22Rv1 (cell line): ENCODE measurements around the gene DAAM2.

Experiments
- H3K27ac ChIP-seq: fragments of 450-650 bp; 2 replicates; pipeline ENCODE4 v1.5.1; 2017
- CTCF ChIP-seq: fragments of 450-650 bp; IDR thresholded peaks from 2 replicates; pipeline ENCODE4 v1.5.1; 2017; ENCODE audit warnings: mild to moderate bottlenecking
- ZFX ChIP-seq: fragments of 450-650 bp; IDR thresholded peaks from 2 replicates; pipeline ENCODE4 v1.6.1; 2017; ENCODE audit warnings: antibody characterized with exemption, borderline replicate concordance

Gene DAAM2

GRCh38 chr6:39772559-39773273, 19.5 kb upstream of the DAAM2 start:
- no peak overlapping the region for H3K27ac ChIP-seq
- no peak for TF ChIP-seq CTCF
- no peak for TF ChIP-seq ZFX

GRCh38 chr6:39773782-39774181, 18.4 kb upstream of the DAAM2 start:
- TF ChIP-seq CTCF = no peak
- no peak for TF ChIP-seq ZFX
- no peak overlapping the region for H3K27ac ChIP-seq

- no peak overlapping the region for H3K27ac ChIP-seq
- TF ChIP-seq ZFX = no peak
Measured at GRCh38 chr6:39776581-39776980, 15.6 kb upstream of the DAAM2 start.

GRCh38 chr6:39777218-39777617, 15.0 kb upstream of the DAAM2 start:
- no peak overlapping the region for H3K27ac ChIP-seq
- no peak for TF ChIP-seq ZFX
- TF ChIP-seq CTCF = no peak

- TF ChIP-seq ZFX (no peak), CTCF (no peak)
- H3K27ac ChIP-seq = no peak overlapping the region
Measured at GRCh38 chr6:39777661-39778060, 14.5 kb upstream of the DAAM2 start.

GRCh38 chr6:39778581-39779255, 13.5 kb upstream of the DAAM2 start:
- no peak for TF ChIP-seq CTCF
- no peak for TF ChIP-seq ZFX
- H3K27ac ChIP-seq = no peak overlapping the region

- TF ChIP-seq ZFX = no peak
- TF ChIP-seq CTCF = no peak
- no peak overlapping the region for H3K27ac ChIP-seq
Measured at GRCh38 chr6:39785281-39785680, 6.9 kb upstream of the DAAM2 start.

GRCh38 chr6:39786649-39787048, 5.5 kb upstream of the DAAM2 start:
- TF ChIP-seq ZFX (no peak), CTCF (no peak)

More at GRCh38 chr6:39786649-39787048, 5.5 kb upstream of the DAAM2 start:
- no peak overlapping the region for H3K27ac ChIP-seq
